WI38 (cell line): ENCODE measurements around the gene UMAD1.

Experiments
- H3K4me3 ChIP-seq: 2 replicates; pipeline ENCODE4 v1.5.1; 2011; ENCODE audit warnings: low read depth, mild to moderate bottlenecking, control low read depth, low read length
- TF ChIP-seq, protein P1 (sequence below): IDR thresholded peaks from 2 replicates; pipeline ENCODE4 v1.5.1; 2012; ENCODE audit warnings: low read depth, mild to moderate bottlenecking, control low read depth, low read length

Gene UMAD1

DNA sequence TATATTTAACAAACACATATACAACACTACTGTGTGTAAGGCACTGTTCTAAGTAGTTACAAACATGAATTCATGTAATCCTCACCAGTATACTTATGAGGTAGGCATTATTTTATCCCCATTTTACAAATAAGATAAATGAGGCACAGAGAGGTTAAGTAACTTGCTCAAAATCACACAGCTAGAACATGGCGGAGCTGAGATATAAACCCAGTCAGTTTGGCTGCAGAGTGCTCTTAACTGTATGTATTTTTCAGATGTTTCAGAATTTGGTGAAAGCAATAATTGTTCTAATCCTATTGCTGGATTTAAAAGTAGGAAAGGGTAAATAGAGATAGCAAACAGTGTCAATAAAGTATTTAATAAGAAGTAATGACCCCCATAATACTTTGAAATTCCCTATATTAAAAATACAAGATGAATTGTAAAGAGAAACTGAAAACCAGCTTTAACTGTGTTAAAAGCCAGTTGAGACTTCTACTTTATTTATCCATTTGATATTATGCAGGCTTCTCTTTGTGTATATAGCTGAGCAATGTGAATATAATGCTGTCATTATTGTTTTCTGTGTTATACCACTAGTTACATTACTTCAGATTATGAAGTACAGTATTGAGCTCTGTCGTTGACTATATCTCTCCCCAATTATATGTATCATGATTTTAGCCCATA, 110.2 kb downstream of the UMAD1 start:
- TF ChIP-seq, protein P1, sequence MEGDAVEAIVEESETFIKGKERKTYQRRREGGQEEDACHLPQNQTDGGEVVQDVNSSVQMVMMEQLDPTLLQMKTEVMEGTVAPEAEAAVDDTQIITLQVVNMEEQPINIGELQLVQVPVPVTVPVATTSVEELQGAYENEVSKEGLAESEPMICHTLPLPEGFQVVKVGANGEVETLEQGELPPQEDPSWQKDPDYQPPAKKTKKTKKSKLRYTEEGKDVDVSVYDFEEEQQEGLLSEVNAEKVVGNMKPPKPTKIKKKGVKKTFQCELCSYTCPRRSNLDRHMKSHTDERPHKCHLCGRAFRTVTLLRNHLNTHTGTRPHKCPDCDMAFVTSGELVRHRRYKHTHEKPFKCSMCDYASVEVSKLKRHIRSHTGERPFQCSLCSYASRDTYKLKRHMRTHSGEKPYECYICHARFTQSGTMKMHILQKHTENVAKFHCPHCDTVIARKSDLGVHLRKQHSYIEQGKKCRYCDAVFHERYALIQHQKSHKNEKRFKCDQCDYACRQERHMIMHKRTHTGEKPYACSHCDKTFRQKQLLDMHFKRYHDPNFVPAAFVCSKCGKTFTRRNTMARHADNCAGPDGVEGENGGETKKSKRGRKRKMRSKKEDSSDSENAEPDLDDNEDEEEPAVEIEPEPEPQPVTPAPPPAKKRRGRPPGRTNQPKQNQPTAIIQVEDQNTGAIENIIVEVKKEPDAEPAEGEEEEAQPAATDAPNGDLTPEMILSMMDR = no peak

GRCh38 chr7:7751243-7752092, 110.9 kb downstream of the UMAD1 start:
- TF ChIP-seq, protein P1 = no peak
- H3K4me3 ChIP-seq = no peak overlapping the region

More for the DNA sequence above, 110.2 kb downstream of the UMAD1 start:
- no peak overlapping the region for H3K4me3 ChIP-seq

DNA sequence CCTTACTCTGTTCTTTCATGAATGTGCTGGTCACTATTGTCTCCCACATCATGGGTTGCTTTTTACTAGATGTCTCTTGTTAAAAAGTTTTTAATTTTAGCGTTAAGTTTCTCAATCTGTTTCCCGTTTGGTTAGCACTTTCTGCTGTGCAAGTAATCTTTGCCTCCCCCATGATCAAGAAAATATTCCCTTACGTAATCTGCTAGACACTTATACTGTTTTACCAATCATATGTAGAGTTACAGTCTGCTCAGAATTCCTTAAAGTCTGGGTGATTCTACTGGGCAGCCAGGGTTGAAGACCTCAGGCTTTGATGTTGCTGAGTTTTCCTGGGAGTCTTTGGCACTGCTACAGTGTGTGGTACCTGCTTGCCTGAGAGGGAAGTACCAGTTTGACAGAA, 116.0 kb downstream of the UMAD1 start:
- no peak overlapping the region for H3K4me3 ChIP-seq
- TF ChIP-seq, protein P1 = no peak

GRCh38 chr7:7757576-7757975, 117.0 kb downstream of the UMAD1 start:
- TF ChIP-seq, protein P1 = no peak
- H3K4me3 ChIP-seq = no peak overlapping the region

GRCh38 chr7:7761340-7761973, 120.9 kb downstream of the UMAD1 start:
- peak overlapping the region; percentile 57 for H3K4me3 ChIP-seq
- TF ChIP-seq, protein P1 = no peak

DNA sequence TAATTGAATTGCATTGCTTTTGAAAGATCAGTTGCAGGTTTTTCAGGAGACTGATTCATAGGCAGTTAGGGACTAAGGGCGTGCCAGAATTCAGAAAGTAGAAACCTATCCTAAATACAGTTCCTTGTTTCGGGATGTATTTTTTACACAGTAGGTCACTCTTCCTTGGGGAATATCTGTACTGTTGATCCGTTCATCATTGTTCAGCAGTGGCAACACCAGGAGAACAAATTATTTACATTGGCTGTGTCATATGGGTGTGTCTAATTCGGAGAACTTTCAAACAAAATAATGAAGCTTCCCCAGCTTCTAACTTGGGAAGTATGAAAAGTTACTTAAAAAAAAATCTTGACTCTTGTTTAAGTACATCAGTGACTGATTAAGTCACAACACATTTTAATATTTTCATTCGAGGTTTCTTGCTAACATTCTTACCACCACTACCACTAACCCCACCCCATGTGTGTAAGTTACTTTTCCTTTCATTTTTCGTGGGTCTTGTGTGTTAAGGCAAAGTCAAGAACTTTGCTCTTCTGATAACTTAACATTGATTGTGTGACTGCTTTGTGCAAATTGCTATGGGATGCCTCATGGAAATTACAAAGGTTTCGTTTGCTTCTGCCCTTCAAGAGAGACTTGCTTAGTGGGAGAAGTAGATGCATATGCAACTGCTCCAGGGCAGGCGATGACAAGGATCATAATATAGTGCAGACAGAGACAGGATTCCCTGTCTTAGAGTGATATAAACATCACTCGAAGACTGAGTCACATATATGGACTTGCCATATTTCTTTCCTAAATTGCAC, 121.6 kb downstream of the UMAD1 start:
- peak overlapping the region; percentile 57 for H3K4me3 ChIP-seq
- TF ChIP-seq, protein P1 = no peak
